Liver (tissue), 9 donors: ENCODE results near the gene CHORDC1. TPM values are rescaled to one million over a fixed set of nuclear protein-coding genes. Genes with fewer than 3 reads are reported as not detected.

Experiments used
- DNase-seq: peaks from one replicate; pipeline ENCODE4 v3.0.0-alpha.2; 2017; ENCODE audit warnings: low spot score
- H3K27ac ChIP-seq, 2 donors: one replicate each; pipeline ENCODE4 v1.7.0; 2013; ENCODE audit warnings: inconsistent platforms in 2 of 2, low read length in 2 of 2, control low read depth in 1 of 2, low read depth in 1 of 2, mild to moderate bottlenecking in 1 of 2
- H3K27me3 ChIP-seq, 4 donors: one replicate each; pipeline versions ENCODE4 v1.6.1 to v1.7.0; 2013; ENCODE audit warnings: low read length in 3 of 4, inconsistent platforms in 1 of 4, mild to moderate bottlenecking in 1 of 4, moderate library complexity in 1 of 4; ENCODE audit not compliant: control insufficient read depth in 4 of 4, insufficient read depth in 4 of 4
- H3K36me3 ChIP-seq, 4 donors: one replicate each; pipeline versions ENCODE4 v1.6.1 to v1.7.0; 2013; ENCODE audit warnings: low read length in 3 of 4, mild to moderate bottlenecking in 3 of 4, low read depth in 1 of 4, moderate library complexity in 1 of 4; ENCODE audit not compliant: control insufficient read depth in 4 of 4, insufficient read depth in 3 of 4
- H3K4me1 ChIP-seq, 4 donors: one replicate each; pipeline versions ENCODE4 v1.6.1 to v1.7.0; 2013; ENCODE audit warnings: low read length in 3 of 4, mild to moderate bottlenecking in 3 of 4, moderate library complexity in 1 of 4; ENCODE audit not compliant: control insufficient read depth in 4 of 4, insufficient read depth in 4 of 4
- H3K4me3 ChIP-seq, 3 donors: one replicate each; pipeline versions ENCODE4 v1.6.1 to v1.7.0; 2013; ENCODE audit warnings: low read length in 3 of 3, control low read depth in 1 of 3, low read depth in 1 of 3, mild to moderate bottlenecking in 1 of 3
- H3K9ac ChIP-seq, 2 donors: one replicate each; pipeline ENCODE4 v1.7.0; 2013; ENCODE audit warnings: low read length in 2 of 2, mild to moderate bottlenecking in 2 of 2, moderate library complexity in 2 of 2, control low read depth in 1 of 2, low read depth in 1 of 2
- H3K9me3 ChIP-seq, 4 donors: one replicate each; pipeline versions ENCODE4 v1.6.1 to v1.7.0; 2013; ENCODE audit warnings: low read length in 3 of 4; ENCODE audit not compliant: control insufficient read depth in 4 of 4
- ATF3 ChIP-seq: IDR thresholded peaks from 2 replicates; pipeline ENCODE4 v1.6.1; 2016; ENCODE audit warnings: antibody characterized with exemption
- CTCF ChIP-seq: fragments of 150-350 bp; IDR thresholded peaks from 2 replicates; pipeline ENCODE4 v1.5.1; 2017; ENCODE audit warnings: improper control_type of control experiment, low read depth, low read length; ENCODE audit not compliant: missing input control
- EGR1 ChIP-seq, 2 donors: IDR thresholded peaks; 2 replicates each; pipeline ENCODE4 v1.6.1; 2016 to 2018; ENCODE audit warnings: antibody characterized with exemption in 2 of 2, low read depth in 2 of 2
- FOXA1 ChIP-seq: IDR thresholded peaks from 2 replicates; pipeline ENCODE4 v1.6.1; 2016; ENCODE audit warnings: antibody characterized with exemption
- FOXA2 ChIP-seq: IDR thresholded peaks from 2 replicates; pipeline ENCODE4 v1.6.1; 2016; ENCODE audit warnings: antibody characterized with exemption
- GABPA ChIP-seq, 2 donors: IDR thresholded peaks in 1 of 2; conservative IDR thresholded peaks in 1 of 2; 2 replicates each; pipeline ENCODE4 v1.6.1; 2016; ENCODE audit warnings: antibody characterized with exemption in 2 of 2, mild to moderate bottlenecking in 1 of 2, moderate library complexity in 1 of 2
- HNF4A ChIP-seq, 2 donors: conservative IDR thresholded peaks; 2 replicates each; pipeline ENCODE4 v1.6.1; 2016; ENCODE audit warnings: antibody characterized with exemption in 2 of 2, mild to moderate bottlenecking in 2 of 2
- HNF4G ChIP-seq: IDR thresholded peaks from 2 replicates; pipeline ENCODE4 v1.6.1; 2016; ENCODE audit warnings: antibody characterized with exemption
- JUND ChIP-seq, 2 donors: IDR thresholded peaks; 2 replicates each; pipeline ENCODE4 v1.6.1; 2016; ENCODE audit warnings: antibody characterized with exemption in 2 of 2
- NR2F2 ChIP-seq: IDR thresholded peaks from 2 replicates; pipeline ENCODE4 v1.6.1; 2016; ENCODE audit warnings: antibody characterized with exemption
- RAD21 ChIP-seq, 2 donors: IDR thresholded peaks; 2 replicates each; pipeline ENCODE4 v1.6.1; 2016; ENCODE audit warnings: antibody characterized with exemption in 2 of 2, mild to moderate bottlenecking in 2 of 2
- RXRA ChIP-seq, 2 donors: IDR thresholded peaks; 2 replicates each; pipeline ENCODE4 v1.6.1; 2017 to 2018; ENCODE audit warnings: antibody characterized with exemption in 2 of 2, mild to moderate bottlenecking in 1 of 2
- SP1 ChIP-seq: IDR thresholded peaks from 2 replicates; pipeline ENCODE4 v1.6.1; 2018; ENCODE audit warnings: antibody characterized with exemption, mild to moderate bottlenecking
- TAF1 ChIP-seq: conservative IDR thresholded peaks from 2 replicates; pipeline ENCODE4 v1.6.1; 2016; ENCODE audit warnings: antibody characterized with exemption, mild to moderate bottlenecking
- YY1 ChIP-seq: IDR thresholded peaks from 2 replicates; pipeline ENCODE4 v1.6.1; 2016; ENCODE audit warnings: antibody characterized with exemption, mild to moderate bottlenecking
- ZBTB33 ChIP-seq: IDR thresholded peaks from 2 replicates; pipeline ENCODE4 v1.6.1; 2016; ENCODE audit warnings: antibody characterized with exemption
- WGBS: extraction: QIAGEN DNeasy Blood & Tissue Kit; methylation state at CpG from one replicate; pipeline ENCODE4 v1.1.7; 2013; 5-methylcytosine and 5-hydroxymethylcytosine counted together
- polyA plus RNA-seq, 2 donors: library from polyadenylated mRNA; stranded (reverse) in 1 of 2; unstranded in 1 of 2; fragments of 200-250 nt in 1 of 2; fragments of >200 nt in 1 of 2; fragmentation: Nextera tagmentation in 1 of 2; extraction: Ambion mirVana in 1 of 2; gene quantifications; one replicate each; pipeline versions ENCODE4 v1.2.1 to v1.2.3, GENCODE V29; 2013 to 2015
- total RNA-seq, 2 donors: library from RNA; depleted of rRNA; stranded (reverse); fragments of >200 nt; gene quantifications; one replicate each; pipeline ENCODE4 v1.2.3, GENCODE V29; 2014
- TF ChIP-seq, protein P1 (sequence below): IDR thresholded peaks from 2 replicates; pipeline ENCODE4 v1.6.1; 2016; ENCODE audit warnings: antibody characterized with exemption, mild to moderate bottlenecking
- TF ChIP-seq, protein P2 (sequence below): IDR thresholded peaks from 2 replicates; pipeline ENCODE4 v1.6.1; 2016; ENCODE audit warnings: antibody characterized with exemption
- donor health status: healthy.
- donor health status: healthy.
- donor health status: healthy.
- donor health status: healthy.
- donor health status: healthy.

Gene CHORDC1
- total and polyA plus RNA-seq, 4 donors, result 9.4 to 39.5 (median 16.7) TPM

GRCh38 chr11:90218606-90219005 lies 4.2 kb downstream of the CHORDC1 start (continued):
- no peak for TF ChIP-seq RAD21 (IDR thresholded peaks at IDR 0.05)
- no peak for TF ChIP-seq RXRA (IDR thresholded peaks at IDR 0.05)
- TF ChIP-seq, protein P1, sequence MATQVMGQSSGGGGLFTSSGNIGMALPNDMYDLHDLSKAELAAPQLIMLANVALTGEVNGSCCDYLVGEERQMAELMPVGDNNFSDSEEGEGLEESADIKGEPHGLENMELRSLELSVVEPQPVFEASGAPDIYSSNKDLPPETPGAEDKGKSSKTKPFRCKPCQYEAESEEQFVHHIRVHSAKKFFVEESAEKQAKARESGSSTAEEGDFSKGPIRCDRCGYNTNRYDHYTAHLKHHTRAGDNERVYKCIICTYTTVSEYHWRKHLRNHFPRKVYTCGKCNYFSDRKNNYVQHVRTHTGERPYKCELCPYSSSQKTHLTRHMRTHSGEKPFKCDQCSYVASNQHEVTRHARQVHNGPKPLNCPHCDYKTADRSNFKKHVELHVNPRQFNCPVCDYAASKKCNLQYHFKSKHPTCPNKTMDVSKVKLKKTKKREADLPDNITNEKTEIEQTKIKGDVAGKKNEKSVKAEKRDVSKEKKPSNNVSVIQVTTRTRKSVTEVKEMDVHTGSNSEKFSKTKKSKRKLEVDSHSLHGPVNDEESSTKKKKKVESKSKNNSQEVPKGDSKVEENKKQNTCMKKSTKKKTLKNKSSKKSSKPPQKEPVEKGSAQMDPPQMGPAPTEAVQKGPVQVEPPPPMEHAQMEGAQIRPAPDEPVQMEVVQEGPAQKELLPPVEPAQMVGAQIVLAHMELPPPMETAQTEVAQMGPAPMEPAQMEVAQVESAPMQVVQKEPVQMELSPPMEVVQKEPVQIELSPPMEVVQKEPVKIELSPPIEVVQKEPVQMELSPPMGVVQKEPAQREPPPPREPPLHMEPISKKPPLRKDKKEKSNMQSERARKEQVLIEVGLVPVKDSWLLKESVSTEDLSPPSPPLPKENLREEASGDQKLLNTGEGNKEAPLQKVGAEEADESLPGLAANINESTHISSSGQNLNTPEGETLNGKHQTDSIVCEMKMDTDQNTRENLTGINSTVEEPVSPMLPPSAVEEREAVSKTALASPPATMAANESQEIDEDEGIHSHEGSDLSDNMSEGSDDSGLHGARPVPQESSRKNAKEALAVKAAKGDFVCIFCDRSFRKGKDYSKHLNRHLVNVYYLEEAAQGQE, result no peak
- TF ChIP-seq HNF4A (conservative IDR thresholded peaks at IDR 0.05), result no peak
- TF ChIP-seq GABPA (IDR thresholded peaks at IDR 0.05 in 1 of 2, conservative IDR thresholded peaks at IDR 0.05 in 1 of 2), result no peak

DNA sequence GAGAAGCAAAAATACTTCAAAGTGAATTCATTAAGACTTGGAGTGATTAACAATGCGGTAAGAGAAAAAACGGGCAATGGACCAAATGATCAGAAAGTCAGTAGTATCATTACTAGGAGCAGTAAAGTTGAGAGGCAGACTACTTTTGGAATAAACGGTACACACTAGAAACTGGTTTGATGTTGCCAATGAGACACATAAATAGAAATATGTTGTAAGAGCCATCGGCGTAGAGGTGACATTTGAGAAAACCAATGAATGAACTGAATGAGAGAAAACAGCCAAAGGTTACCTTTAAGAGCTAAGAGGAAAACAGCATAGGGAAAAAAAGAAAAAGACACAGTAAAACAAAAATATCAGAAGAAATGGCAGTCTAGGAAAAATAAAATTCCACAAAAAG lies 6.2 kb downstream of the CHORDC1 start:
- no peaks in the 10 kb centered on the region for H3K9me3 ChIP-seq
- H3K4me1 ChIP-seq, result peaks cover 2 to 17% (median 6%) of the 10 kb centered on the region in 4 donors
- no peaks in the 10 kb centered on the region for H3K27me3 ChIP-seq
- 93% methylated on average over 5 of the region's 5 CpGs for WGBS
- no peak for DNase-seq
- TF ChIP-seq CTCF (no peak), JUND (IDR thresholded peaks at IDR 0.05) (no peak), RXRA (IDR thresholded peaks at IDR 0.05) (no peak), NR2F2 (no peak), RAD21 (IDR thresholded peaks at IDR 0.05) (no peak), TAF1 (no peak), HNF4G (no peak), SP1 (no peak), HNF4A (conservative IDR thresholded peaks at IDR 0.05) (no peak), EGR1 (IDR thresholded peaks at IDR 0.05; ENCODE audit: low read depth in 2 of 2) (no peak), ATF3 (no peak), YY1 (no peak), FOXA1 (no peak), FOXA2 (no peak), ZBTB33 (no peak), GABPA (IDR thresholded peaks at IDR 0.05 in 1 of 2, conservative IDR thresholded peaks at IDR 0.05 in 1 of 2) (no peak)
- TF ChIP-seq, protein P1, result no peak
- TF ChIP-seq, protein P2, sequence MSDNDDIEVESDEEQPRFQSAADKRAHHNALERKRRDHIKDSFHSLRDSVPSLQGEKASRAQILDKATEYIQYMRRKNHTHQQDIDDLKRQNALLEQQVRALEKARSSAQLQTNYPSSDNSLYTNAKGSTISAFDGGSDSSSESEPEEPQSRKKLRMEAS, result no peak
- no peak overlapping the region for H3K27ac ChIP-seq
- peaks cover 1 to 20% (median 7%) of the 10 kb centered on the region in 4 donors for H3K36me3 ChIP-seq
- H3K9ac ChIP-seq, result no peak overlapping the region
- H3K4me3 ChIP-seq, result no peak overlapping the region
